ENCODE data around the gene FMNL1.

Gene FMNL1

DNA sequence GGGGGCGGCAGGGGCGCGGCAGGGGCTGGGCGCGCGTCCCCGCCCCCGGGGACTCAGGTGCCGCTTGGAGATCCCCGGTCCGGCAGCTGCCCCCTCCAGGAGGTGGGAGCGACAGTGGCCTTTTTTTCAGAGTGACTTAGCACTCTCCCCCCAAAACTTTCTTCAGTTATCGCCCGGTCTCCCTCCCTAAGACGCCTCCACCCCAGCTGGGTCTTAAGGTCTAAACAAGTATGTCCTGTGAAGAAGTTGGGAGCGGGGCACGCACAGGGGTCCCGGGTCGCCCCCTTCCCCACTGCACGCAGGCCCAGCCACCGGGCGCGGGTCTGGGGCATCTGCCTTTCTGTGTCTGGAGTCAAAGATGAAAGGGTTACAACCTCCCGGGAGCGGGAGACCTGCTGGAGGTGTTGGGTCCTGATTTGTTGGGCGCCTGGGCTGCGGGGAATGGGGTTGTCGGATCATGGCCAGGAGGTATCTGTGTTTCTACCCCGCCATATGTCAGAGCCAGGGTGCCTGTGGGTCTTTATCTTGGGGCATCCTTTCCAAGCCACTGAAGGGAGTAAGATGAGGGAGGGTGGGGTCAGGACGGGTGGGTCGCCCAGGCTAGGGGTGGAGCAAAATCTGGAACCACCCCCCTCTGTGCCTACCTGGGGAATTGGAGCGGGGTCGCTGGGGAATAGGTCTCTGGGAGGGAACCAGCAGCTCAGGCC is 757 bp downstream of the FMNL1 start:
- H3K27me3 ChIP-seq, result no peaks in the 10 kb centered on the region
- H4K20me1 ChIP-seq, result no peaks in the 10 kb centered on the region
- H3K36me3 ChIP-seq, result no peaks in the 10 kb centered on the region
- H3K4me3 ChIP-seq, result peak overlapping the region; percentile 83
- H3K4me2 ChIP-seq, result peak overlapping the region; percentile 98
- H3K9me3 ChIP-seq, result no peaks in the 10 kb centered on the region
- H3K4me1 ChIP-seq, result peaks cover 75% of the 10 kb centered on the region
- no peak for TF ChIP-seq Cebpa-rat (IDR thresholded peaks at IDR 0.05)
- H3K27ac ChIP-seq, result peak overlapping the region; percentile 94
- peak overlapping the region; percentile 90 for H3K9ac ChIP-seq

DNA sequence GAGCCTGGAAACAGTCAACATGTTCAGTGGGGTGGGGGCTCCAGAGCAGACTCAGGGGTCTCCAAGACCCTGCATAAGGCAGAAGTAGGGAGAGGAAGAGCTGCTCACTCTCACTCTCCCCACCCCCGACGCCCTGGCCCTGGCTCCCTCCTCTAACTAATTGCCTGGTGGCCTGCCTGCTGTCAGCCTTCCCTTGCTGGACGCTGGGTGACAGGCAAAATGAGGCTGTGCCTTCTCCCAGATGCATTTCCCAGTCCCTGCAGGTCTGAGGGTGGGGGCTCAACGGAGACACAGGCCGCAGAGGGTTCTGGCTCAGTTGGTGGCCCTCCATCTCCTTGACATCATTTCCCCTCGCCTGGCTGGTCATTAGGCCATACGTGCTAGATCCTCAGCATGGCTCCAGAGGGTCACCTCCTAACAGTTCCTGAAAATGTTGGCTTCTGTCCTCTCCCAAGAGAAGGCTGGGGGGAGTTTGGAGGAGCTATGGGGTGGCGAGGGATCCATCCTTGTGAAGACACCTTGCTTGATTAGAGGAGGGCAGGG is 1.4 kb downstream of the FMNL1 start:
- Histone ChIP-seq H3K4me1 (peaks cover 79% of the 10 kb centered on the region), H3K4me3 (peak overlapping the region; percentile 83), H3K27ac (peak overlapping the region; percentile 94)

DNA sequence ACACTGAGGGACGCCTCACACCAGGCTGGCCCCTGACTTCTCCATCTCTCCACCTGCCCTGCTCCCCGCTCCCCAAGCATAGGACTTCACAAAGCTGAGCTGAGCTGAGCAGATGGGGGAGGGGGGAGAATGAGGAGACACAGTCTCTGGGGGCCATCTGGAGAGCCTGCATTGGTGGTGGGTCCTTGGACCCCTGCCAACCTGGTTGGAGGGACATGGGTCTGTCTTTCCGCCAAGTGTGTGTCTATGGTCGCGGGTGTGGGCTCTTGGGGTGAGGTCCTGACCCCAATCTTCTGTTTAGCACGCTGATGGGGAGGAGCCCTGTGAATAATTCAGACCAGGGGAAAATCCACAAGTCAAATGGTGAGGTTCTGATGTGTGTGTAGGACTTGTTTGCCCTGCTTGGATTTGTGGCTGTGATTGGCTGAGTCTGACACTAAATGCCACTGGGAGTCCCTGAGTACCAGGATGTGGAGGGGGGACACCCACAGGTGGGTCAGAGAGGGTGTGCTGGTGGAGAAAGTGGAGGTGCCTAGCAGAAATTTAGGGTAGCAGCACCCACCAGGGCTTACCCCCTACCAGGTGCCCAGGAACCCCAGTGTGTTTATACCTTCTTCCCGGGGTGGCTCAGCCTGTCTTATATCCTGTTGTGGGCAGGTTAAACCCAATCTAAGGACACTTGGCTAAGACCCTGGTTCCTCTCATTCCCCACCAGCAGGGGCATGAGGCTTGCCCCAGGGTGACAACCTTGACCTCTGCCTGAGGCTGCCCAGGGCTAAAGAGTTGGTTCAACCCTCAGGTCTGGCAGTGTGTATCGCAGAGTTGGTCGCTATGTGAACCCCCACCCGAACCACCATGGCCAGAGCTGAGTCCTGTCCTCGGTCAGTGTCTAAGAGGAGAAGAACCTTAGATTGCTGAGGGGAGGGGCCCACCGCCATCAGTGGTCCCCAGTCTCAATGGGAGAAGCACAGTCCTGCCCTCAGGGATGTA is 2.1 kb downstream of the FMNL1 start:
- Histone ChIP-seq H3K4me3 (peak overlapping the region; percentile 83), H3K9ac (peak overlapping the region; percentile 90), H3K27me3 (no peaks in the 10 kb centered on the region), H3K4me1 (peaks cover 86% of the 10 kb centered on the region), H4K20me1 (no peaks in the 10 kb centered on the region), H3K9me3 (no peaks in the 10 kb centered on the region), H3K27ac (peak overlapping the region; percentile 94), H3K4me2 (peak overlapping the region; percentile 98), H3K36me3 (no peaks in the 10 kb centered on the region)
- no peak for TF ChIP-seq Cebpa-rat (IDR thresholded peaks at IDR 0.05)

More for the DNA sequence above, 1.4 kb downstream of the FMNL1 start:
- Histone ChIP-seq H3K4me2 (peak overlapping the region; percentile 98), H3K36me3 (no peaks in the 10 kb centered on the region), H3K9ac (peak overlapping the region; percentile 90), H3K27me3 (no peaks in the 10 kb centered on the region), H4K20me1 (no peaks in the 10 kb centered on the region), H3K9me3 (no peaks in the 10 kb centered on the region)
- no peak for TF ChIP-seq Cebpa-rat (IDR thresholded peaks at IDR 0.05)

DNA sequence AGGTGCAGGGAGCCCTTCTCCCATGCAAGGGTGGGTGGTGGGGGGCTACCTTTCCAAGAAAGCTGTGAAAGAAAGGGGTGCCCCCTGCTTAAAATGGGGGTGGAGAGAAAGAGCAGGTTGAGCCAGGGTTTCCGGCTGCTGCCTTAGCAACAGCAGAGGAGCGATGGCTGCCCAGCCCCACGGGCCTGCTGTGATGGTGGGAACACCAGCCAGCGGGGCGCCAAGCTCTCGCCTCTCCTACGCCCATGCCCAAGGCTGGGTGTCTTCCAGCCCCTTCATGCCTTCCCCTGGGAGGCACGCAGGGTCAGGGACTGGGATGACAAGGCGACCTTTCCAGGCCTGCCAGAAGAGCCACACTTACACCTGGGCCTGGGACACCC is 3.0 kb downstream of the FMNL1 start:
- Histone ChIP-seq H3K9ac (peak overlapping the region; percentile 90), H3K4me2 (peak overlapping the region; percentile 98), H3K4me1 (peaks cover 86% of the 10 kb centered on the region), H3K9me3 (no peaks in the 10 kb centered on the region), H3K36me3 (no peaks in the 10 kb centered on the region), H3K4me3 (peak overlapping the region; percentile 83), H3K27ac (peak overlapping the region; percentile 94), H3K27me3 (no peaks in the 10 kb centered on the region), H4K20me1 (peaks cover 6% of the 10 kb centered on the region)
- TF ChIP-seq Cebpa-rat (IDR thresholded peaks at IDR 0.05), result no peak

DNA sequence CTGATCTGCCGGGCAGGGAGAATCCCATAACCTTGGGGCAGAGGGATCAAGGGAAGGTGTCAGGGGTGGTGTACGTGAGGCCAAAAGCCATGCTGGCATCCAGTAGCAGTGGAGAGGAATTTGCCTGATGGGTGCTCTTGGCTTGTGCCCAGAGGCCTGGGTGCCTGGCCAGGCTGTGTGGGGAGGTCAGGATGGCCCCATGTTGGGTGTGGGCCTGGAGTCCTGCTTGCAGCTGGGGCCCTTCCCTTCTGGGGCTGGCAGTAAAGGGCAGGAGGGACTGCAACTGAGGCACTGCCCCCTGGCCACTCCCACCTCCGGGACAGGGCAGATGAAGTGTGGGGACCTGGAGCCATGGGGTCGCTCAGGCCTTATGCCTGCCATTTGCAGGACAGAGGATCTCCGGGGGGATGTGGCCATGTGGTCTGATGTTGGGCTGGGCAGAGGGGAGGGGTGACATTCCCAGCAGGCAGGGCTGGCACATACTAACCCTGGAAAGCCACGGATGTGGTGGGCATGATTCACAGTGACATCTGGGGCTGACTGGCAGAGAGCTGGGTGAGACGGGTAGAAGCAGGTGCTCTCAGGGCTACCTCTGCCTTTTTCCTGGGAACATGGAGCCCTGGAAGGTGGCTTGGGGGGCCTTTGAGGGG is 3.5 kb downstream of the FMNL1 start:
- Histone ChIP-seq H3K4me2 (peak overlapping the region; percentile 98), H3K36me3 (no peaks in the 10 kb centered on the region), H3K27me3 (no peaks in the 10 kb centered on the region), H3K9me3 (no peaks in the 10 kb centered on the region), H3K4me3 (peak overlapping the region; percentile 83), H3K9ac (peak overlapping the region; percentile 90), H3K4me1 (peaks cover 86% of the 10 kb centered on the region), H4K20me1 (peaks cover 11% of the 10 kb centered on the region), H3K27ac (peak overlapping the region; percentile 94)
- TF ChIP-seq Cebpa-rat (IDR thresholded peaks at IDR 0.05), result no peak

DNA sequence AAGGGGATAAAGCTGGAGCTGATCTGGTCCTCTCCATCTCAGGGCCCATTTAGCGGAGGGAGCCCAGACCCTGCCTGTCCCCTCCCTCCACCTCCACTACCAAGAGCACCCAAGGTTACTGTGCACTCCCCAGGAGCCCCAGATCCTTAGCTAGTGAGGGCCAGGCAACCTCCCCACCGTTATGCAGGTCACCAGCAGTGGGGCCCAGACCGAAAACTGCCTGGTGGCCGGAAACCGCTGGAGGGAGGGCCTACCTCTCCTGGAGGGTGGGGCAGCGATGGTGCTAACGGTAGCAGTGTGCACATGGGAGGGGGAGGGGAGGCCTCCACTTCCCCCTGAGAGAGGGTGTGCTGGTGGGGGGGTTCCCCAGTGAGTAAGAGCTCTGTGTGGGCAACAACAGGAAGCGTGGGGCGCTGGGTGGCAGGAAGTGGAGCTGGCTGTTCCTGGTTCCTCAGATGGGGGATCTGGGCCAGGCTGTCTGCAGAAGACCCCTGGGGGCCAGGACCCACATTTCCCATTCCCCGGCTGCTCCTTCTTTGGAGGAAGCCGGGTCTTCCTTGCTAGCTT is 4.4 kb downstream of the FMNL1 start:
- no peak for TF ChIP-seq Cebpa-rat (IDR thresholded peaks at IDR 0.05)
- H3K4me2 ChIP-seq, result peak overlapping the region; percentile 98

DNA sequence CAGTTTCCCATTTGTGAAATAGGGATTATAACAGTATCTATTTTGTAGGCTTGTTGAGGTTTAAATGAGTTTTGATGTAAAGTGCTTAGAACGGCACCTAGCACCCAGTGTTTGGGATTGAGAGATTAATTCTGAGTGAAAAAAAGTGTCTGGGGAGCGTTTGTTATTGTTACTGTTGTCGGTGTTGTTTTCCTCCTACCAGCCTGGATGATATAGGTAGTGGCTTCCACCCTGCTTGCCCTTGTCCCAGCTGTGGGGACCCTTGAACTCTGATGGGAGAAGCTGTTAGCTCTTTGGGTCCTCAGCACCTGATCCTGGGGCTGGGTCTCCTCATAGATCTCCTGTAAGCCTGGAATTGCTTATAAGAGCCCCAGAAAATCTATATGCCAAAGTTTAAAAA is 4.9 kb downstream of the FMNL1 start:
- peaks cover 25% of the 10 kb centered on the region for H4K20me1 ChIP-seq
- H3K4me3 ChIP-seq, result peak overlapping the region; percentile 83
- no peaks in the 10 kb centered on the region for H3K36me3 ChIP-seq
- H3K4me1 ChIP-seq, result peaks cover 88% of the 10 kb centered on the region
- peak overlapping the region; percentile 98 for H3K4me2 ChIP-seq
- H3K27ac ChIP-seq, result peak overlapping the region; percentile 94
- no peaks in the 10 kb centered on the region for H3K9me3 ChIP-seq
- peak overlapping the region; percentile 90 for H3K9ac ChIP-seq
- H3K27me3 ChIP-seq, result no peaks in the 10 kb centered on the region
- TF ChIP-seq Cebpa-rat (IDR thresholded peaks at IDR 0.05), result no peak

More for the DNA sequence above, 4.4 kb downstream of the FMNL1 start:
- H3K4me1 ChIP-seq, result peaks cover 86% of the 10 kb centered on the region
- H4K20me1 ChIP-seq, result peaks cover 20% of the 10 kb centered on the region
- peak overlapping the region; percentile 83 for H3K4me3 ChIP-seq
- H3K27ac ChIP-seq, result peak overlapping the region; percentile 94
- no peaks in the 10 kb centered on the region for H3K27me3 ChIP-seq
- H3K9me3 ChIP-seq, result no peaks in the 10 kb centered on the region
- H3K9ac ChIP-seq, result peak overlapping the region; percentile 90
- no peaks in the 10 kb centered on the region for H3K36me3 ChIP-seq

DNA sequence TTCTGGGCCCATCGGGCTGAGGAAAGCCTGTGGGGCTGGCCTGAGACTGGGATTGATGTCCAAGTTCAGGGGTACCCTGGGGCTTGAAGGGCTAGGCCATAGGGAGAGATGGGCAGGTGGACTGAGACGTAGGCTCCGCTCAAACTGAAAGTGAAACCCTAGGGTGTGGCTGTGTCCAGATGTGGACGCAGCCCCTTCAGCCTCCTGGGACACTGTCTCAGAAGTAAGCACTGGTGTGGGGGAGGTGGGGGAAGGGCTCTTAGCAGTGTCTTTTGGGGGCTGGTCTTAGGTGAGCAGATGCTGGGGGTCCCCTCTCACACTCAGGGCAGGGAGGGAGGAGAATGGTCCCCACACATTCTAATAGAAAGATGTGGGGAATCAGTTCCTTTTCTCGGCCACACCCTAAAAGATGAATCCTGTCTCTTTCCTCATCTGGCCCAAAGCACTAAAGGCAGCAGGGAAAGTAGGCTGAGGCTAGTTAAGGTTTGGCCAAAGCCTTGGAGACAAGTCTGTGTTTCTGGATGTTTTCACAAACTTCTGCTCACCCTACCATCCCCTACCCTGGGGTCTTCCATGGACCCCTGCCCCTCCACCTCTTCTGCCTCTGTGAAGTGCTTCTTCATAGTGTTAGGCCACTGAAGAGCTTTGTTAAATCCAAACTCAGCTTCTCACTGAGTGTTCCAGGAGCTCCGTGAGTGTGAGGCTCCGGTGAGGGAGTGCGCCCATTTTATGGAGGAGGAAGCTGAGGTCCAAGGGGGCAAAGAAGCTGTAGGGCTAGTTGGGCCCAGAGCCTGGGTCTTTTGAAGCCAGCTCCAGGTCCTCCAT is 5.6 kb downstream of the FMNL1 start:
- Histone ChIP-seq H4K20me1 (peaks cover 33% of the 10 kb centered on the region), H3K27ac (peak overlapping the region; percentile 94), H3K4me2 (peak overlapping the region; percentile 98), H3K36me3 (peaks cover 6% of the 10 kb centered on the region), H3K27me3 (no peaks in the 10 kb centered on the region), H3K4me3 (peak overlapping the region; percentile 83), H3K9ac (peak overlapping the region; percentile 90), H3K4me1 (peaks cover 96% of the 10 kb centered on the region), H3K9me3 (no peaks in the 10 kb centered on the region)
- TF ChIP-seq Cebpa-rat (IDR thresholded peaks at IDR 0.05), result no peak

Data from BLaER1 (cell line).